ENCODE data around the gene CCDC12.

Gene CCDC12

DNA sequence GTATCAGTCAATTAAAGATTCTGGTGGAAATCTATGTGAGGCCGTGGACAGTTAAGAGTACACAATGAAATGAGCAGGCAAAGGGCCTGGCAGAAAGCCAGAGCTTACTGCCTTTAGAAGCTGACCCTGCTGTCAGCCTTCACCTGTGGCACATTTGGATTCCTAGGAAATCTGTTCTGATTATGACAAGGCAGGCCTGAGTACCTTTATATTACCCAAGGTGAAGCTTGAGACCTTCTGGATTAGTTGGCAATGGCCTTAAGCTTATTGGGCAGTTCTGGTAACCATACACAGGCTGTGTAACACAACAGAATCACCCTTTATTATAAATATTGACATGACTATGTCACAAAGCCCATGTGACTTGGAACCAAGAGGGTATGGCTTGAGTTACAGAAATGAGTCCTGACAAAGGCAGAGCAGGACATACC is 46.1 kb upstream of the CCDC12 start:
- TF ChIP-seq ESRRG (CRISPR knock-in tag; IDR thresholded peaks at IDR 0.05) (no peak), ZNF70 (CRISPR knock-in tag; IDR thresholded peaks at IDR 0.05) (no peak), ZNF8 (CRISPR knock-in tag; IDR thresholded peaks at IDR 0.05) (no peak), TOX (CRISPR knock-in tag; IDR thresholded peaks at IDR 0.05; ENCODE audit: borderline replicate concordance) (no peak), RARB (CRISPR knock-in tag; IDR thresholded peaks at IDR 0.05) (no peak), TCF4 (CRISPR knock-in tag; IDR thresholded peaks at IDR 0.05; ENCODE audit: borderline replicate concordance) (no peak), CSDC2 (CRISPR knock-in tag; IDR thresholded peaks at IDR 0.05) (no peak), GLIS3 (CRISPR knock-in tag; IDR thresholded peaks at IDR 0.05) (no peak), ARNTL (CRISPR knock-in tag; IDR thresholded peaks at IDR 0.05; ENCODE audit: borderline replicate concordance, low read depth) (no peak), ISL1 (CRISPR knock-in tag; IDR thresholded peaks at IDR 0.05) (no peak), BACH2 (CRISPR knock-in tag; IDR thresholded peaks at IDR 0.05; ENCODE audit: borderline replicate concordance) (no peak), ZFP30 (CRISPR knock-in tag; IDR thresholded peaks at IDR 0.05) (no peak), PATZ1 (CRISPR knock-in tag; IDR thresholded peaks at IDR 0.05; ENCODE audit: borderline replicate concordance) (no peak), OSR1 (CRISPR knock-in tag; IDR thresholded peaks at IDR 0.05) (no peak), PPARA (CRISPR knock-in tag; IDR thresholded peaks at IDR 0.05; ENCODE audit: borderline replicate concordance) (no peak)
- TF ChIP-seq, protein P1, sequence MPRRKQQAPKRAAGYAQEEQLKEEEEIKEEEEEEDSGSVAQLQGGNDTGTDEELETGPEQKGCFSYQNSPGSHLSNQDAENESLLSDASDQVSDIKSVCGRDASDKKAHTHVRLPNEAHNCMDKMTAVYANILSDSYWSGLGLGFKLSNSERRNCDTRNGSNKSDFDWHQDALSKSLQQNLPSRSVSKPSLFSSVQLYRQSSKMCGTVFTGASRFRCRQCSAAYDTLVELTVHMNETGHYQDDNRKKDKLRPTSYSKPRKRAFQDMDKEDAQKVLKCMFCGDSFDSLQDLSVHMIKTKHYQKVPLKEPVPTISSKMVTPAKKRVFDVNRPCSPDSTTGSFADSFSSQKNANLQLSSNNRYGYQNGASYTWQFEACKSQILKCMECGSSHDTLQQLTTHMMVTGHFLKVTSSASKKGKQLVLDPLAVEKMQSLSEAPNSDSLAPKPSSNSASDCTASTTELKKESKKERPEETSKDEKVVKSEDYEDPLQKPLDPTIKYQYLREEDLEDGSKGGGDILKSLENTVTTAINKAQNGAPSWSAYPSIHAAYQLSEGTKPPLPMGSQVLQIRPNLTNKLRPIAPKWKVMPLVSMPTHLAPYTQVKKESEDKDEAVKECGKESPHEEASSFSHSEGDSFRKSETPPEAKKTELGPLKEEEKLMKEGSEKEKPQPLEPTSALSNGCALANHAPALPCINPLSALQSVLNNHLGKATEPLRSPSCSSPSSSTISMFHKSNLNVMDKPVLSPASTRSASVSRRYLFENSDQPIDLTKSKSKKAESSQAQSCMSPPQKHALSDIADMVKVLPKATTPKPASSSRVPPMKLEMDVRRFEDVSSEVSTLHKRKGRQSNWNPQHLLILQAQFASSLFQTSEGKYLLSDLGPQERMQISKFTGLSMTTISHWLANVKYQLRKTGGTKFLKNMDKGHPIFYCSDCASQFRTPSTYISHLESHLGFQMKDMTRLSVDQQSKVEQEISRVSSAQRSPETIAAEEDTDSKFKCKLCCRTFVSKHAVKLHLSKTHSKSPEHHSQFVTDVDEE (CRISPR knock-in tag; IDR thresholded peaks at IDR 0.05), result no peak
- TF ChIP-seq, protein P2, sequence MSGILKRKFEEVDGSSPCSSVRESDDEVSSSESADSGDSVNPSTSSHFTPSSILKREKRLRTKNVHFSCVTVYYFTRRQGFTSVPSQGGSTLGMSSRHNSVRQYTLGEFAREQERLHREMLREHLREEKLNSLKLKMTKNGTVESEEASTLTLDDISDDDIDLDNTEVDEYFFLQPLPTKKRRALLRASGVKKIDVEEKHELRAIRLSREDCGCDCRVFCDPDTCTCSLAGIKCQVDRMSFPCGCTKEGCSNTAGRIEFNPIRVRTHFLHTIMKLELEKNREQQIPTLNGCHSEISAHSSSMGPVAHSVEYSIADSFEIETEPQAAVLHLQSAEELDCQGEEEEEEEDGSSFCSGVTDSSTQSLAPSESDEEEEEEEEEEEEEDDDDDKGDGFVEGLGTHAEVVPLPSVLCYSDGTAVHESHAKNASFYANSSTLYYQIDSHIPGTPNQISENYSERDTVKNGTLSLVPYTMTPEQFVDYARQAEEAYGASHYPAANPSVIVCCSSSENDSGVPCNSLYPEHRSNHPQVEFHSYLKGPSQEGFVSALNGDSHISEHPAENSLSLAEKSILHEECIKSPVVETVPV (CRISPR knock-in tag; IDR thresholded peaks at IDR 0.05), result no peak
- TF ChIP-seq, protein P3, sequence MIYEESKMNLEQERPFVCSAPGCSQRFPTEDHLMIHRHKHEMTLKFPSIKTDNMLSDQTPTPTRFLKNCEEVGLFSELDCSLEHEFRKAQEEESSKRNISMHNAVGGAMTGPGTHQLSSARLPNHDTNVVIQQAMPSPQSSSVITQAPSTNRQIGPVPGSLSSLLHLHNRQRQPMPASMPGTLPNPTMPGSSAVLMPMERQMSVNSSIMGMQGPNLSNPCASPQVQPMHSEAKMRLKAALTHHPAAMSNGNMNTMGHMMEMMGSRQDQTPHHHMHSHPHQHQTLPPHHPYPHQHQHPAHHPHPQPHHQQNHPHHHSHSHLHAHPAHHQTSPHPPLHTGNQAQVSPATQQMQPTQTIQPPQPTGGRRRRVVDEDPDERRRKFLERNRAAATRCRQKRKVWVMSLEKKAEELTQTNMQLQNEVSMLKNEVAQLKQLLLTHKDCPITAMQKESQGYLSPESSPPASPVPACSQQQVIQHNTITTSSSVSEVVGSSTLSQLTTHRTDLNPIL (CRISPR knock-in tag; IDR thresholded peaks at IDR 0.05; ENCODE audit: low read depth), result no peak
- TF ChIP-seq, protein P4, sequence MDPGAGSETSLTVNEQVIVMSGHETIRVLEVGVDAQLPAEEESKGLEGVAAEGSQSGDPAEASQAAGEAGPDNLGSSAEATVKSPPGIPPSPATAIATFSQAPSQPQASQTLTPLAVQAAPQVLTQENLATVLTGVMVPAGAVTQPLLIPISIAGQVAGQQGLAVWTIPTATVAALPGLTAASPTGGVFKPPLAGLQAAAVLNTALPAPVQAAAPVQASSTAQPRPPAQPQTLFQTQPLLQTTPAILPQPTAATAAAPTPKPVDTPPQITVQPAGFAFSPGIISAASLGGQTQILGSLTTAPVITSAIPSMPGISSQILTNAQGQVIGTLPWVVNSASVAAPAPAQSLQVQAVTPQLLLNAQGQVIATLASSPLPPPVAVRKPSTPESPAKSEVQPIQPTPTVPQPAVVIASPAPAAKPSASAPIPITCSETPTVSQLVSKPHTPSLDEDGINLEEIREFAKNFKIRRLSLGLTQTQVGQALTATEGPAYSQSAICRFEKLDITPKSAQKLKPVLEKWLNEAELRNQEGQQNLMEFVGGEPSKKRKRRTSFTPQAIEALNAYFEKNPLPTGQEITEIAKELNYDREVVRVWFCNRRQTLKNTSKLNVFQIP (CRISPR knock-in tag; IDR thresholded peaks at IDR 0.05; ENCODE audit: borderline replicate concordance, low read depth), result no peak
- ATAC-seq, result peak; percentile 40; the same call in 2 of the 3 replicates

DNA sequence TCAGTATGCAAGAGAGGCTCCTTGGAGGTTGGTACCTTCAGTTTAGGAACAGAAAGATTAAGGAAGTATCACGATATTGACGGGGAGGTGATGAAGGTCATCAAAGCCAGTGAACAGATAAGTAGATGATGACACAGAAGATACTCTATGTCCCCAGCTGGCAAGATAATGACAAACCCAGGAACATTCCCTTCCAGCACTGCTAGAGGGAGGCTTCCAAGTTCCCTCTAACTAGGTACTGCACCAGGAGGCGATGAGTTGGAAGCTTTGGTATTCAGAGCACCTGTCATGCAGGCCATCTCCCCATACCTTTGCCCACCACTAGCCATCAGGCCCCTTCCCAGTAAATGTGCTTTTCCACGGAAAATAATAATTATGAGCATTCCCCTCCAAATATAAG is 43.8 kb upstream of the CCDC12 start:
- TF ChIP-seq SNAI2 (CRISPR knock-in tag; IDR thresholded peaks at IDR 0.05) (no peak), ZFP30 (CRISPR knock-in tag; IDR thresholded peaks at IDR 0.05) (no peak), ISL1 (CRISPR knock-in tag; IDR thresholded peaks at IDR 0.05) (no peak)
- ATAC-seq, result no peak

- no peak for ATAC-seq
- TF ChIP-seq ARNTL (CRISPR knock-in tag; IDR thresholded peaks at IDR 0.05; ENCODE audit: borderline replicate concordance, low read depth) (no peak), OSR1 (CRISPR knock-in tag; IDR thresholded peaks at IDR 0.05) (no peak), ZFP3 (CRISPR knock-in tag; IDR thresholded peaks at IDR 0.05) (no peak), RARB (CRISPR knock-in tag; IDR thresholded peaks at IDR 0.05) (no peak), CSDC2 (CRISPR knock-in tag; IDR thresholded peaks at IDR 0.05) (no peak), ZNF8 (CRISPR knock-in tag; IDR thresholded peaks at IDR 0.05) (no peak), GLIS3 (CRISPR knock-in tag; IDR thresholded peaks at IDR 0.05) (no peak), ZNF70 (CRISPR knock-in tag; IDR thresholded peaks at IDR 0.05) (no peak), ZC3H10 (CRISPR knock-in tag; IDR thresholded peaks at IDR 0.05) (no peak), TOX (CRISPR knock-in tag; IDR thresholded peaks at IDR 0.05; ENCODE audit: borderline replicate concordance) (no peak), TCF4 (CRISPR knock-in tag; IDR thresholded peaks at IDR 0.05; ENCODE audit: borderline replicate concordance) (no peak), PPARA (CRISPR knock-in tag; IDR thresholded peaks at IDR 0.05; ENCODE audit: borderline replicate concordance) (no peak)
- TF ChIP-seq, protein P2 (CRISPR knock-in tag; IDR thresholded peaks at IDR 0.05), result no peak
- TF ChIP-seq, protein P3 (CRISPR knock-in tag; IDR thresholded peaks at IDR 0.05; ENCODE audit: low read depth), result no peak
- TF ChIP-seq, protein P1 (CRISPR knock-in tag; IDR thresholded peaks at IDR 0.05), result no peak
These were observed 42.7 kb upstream of the CCDC12 start for GRCh38 chr3:47019201-47019600.

All from SK-N-SH treated with all-trans-retinoic acid at 6 μM for 48 hours (cell line).